ENCODE results near the gene MAJIN. TPM values are rescaled to one million over a fixed set of nuclear protein-coding genes. Genes with fewer than 3 reads are reported as not detected.

Gene MAJIN
- total RNA-seq, 3 donors from 2014 or later = not detected

- intact Hi-C loops (cut with DNase I, micrococcal nuclease) = no loop called here
- peaks cover 9% of the 10 kb centered on the region for H3K36me3 ChIP-seq (ENCODE audit: low read depth)
- TF ChIP-seq, protein P1, sequence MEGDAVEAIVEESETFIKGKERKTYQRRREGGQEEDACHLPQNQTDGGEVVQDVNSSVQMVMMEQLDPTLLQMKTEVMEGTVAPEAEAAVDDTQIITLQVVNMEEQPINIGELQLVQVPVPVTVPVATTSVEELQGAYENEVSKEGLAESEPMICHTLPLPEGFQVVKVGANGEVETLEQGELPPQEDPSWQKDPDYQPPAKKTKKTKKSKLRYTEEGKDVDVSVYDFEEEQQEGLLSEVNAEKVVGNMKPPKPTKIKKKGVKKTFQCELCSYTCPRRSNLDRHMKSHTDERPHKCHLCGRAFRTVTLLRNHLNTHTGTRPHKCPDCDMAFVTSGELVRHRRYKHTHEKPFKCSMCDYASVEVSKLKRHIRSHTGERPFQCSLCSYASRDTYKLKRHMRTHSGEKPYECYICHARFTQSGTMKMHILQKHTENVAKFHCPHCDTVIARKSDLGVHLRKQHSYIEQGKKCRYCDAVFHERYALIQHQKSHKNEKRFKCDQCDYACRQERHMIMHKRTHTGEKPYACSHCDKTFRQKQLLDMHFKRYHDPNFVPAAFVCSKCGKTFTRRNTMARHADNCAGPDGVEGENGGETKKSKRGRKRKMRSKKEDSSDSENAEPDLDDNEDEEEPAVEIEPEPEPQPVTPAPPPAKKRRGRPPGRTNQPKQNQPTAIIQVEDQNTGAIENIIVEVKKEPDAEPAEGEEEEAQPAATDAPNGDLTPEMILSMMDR (IDR thresholded peaks at IDR 0.05) = no peak
- H3K4me3 ChIP-seq = no peak overlapping the region
- peaks cover 9% of the 10 kb centered on the region for H3K4me1 ChIP-seq (ENCODE audit: low read depth)
- ATAC-seq (no peak), DNase-seq (no peak)
- H3K9me3 ChIP-seq = no peaks in the 10 kb centered on the region
Measured at GRCh38 chr11:64929625-64930024, 42.3 kb downstream of the MAJIN start.

DNA sequence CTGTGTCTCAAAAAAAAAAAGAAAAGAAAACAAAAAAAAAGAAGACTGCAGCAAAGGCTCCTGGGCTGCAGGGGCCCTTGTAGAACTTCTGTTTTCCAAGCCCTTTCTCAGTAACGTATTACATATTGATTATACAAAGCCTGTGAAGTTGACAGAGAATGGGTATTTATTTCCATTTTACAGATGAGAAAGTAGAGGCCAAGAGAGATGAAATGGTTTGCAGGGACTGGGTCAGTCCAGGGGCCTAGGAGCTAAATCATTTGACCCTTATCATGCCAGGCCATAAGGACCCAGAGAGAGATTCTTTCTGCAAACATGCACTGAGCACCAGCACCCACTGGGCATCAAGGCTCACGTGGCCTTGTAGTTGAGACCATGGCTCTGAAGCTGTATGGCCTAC is 43.0 kb downstream of the MAJIN start:
- intact Hi-C loops (cut with DNase I, micrococcal nuclease) = no loop called here
- peaks cover 9% of the 10 kb centered on the region for H3K36me3 ChIP-seq (ENCODE audit: low read depth)
- no peak overlapping the region for H3K4me3 ChIP-seq
- H3K4me1 ChIP-seq (ENCODE audit: low read depth) = peaks cover 9% of the 10 kb centered on the region
- TF ChIP-seq, protein P1 (IDR thresholded peaks at IDR 0.05) = no peak
- ATAC-seq = no peak
- DNase-seq = no peak
- no peaks in the 10 kb centered on the region for H3K9me3 ChIP-seq

- TF ChIP-seq, protein P1 (IDR thresholded peaks at IDR 0.05) = no peak
- H3K36me3 ChIP-seq (ENCODE audit: low read depth) = peaks cover 9% of the 10 kb centered on the region
- H3K9me3 ChIP-seq = no peaks in the 10 kb centered on the region
- H3K4me1 ChIP-seq (ENCODE audit: low read depth) = peaks cover 9% of the 10 kb centered on the region
- H3K4me3 ChIP-seq = no peak overlapping the region
- intact Hi-C loops (cut with DNase I, micrococcal nuclease) = no loop called here
- ATAC-seq (no peak), DNase-seq (no peak)
Measured at GRCh38 chr11:64926689-64927088, 45.2 kb downstream of the MAJIN start.

DNA sequence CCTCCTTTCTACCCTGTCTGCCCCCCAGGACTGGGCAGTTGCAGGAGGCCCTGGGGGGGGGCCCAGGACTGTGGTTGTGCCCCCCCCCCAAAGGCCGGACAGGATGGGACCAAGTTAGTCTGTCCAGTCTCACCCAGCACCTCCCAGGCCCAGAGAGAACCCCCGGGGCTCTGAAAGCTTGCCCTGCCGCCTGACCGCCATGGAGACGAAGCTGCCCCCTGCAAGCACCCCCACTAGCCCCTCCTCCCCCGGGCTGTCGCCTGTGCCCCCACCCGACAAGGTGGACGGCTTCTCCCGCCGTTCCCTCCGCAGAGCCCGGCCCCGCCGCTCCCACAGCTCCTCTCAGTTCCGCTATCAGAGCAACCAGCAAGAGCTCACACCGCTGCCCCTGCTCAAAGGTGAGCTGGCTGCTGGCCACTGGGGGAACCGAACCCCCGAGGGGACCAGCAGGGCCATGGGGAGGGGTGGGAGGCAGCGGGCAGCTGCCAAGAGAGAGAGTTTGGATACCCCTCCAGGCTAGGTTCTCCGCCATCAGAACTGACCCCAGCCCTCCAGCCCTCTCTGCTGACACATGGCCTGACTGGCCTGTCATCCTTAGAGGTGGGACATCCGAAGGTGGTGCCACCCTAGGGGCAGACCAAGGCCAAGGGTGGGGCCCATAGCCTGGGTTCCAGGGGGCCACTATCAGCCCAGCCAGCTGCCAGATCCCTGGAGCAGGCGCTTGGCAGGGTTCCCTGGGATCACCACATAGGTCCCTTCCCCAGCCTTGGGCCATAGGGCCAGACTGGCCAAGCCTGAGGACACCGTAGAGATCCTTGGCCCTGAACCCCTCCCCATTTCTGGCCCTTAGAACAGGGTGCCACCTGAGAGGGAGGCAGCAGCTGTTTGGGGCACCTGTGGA is 46.1 kb downstream of the MAJIN start:
- intact Hi-C loops (cut with DNase I, micrococcal nuclease) = no loop called here
- Histone ChIP-seq H3K4me1 (ENCODE audit: low read depth) (peaks cover 9% of the 10 kb centered on the region), H3K4me3 (no peak overlapping the region), H3K36me3 (ENCODE audit: low read depth) (peaks cover under 1% of the 10 kb centered on the region), H3K9me3 (no peaks in the 10 kb centered on the region)
- DNase-seq = no peak
- ATAC-seq = no peak
- TF ChIP-seq, protein P1 (IDR thresholded peaks at IDR 0.05) = no peak

DNA sequence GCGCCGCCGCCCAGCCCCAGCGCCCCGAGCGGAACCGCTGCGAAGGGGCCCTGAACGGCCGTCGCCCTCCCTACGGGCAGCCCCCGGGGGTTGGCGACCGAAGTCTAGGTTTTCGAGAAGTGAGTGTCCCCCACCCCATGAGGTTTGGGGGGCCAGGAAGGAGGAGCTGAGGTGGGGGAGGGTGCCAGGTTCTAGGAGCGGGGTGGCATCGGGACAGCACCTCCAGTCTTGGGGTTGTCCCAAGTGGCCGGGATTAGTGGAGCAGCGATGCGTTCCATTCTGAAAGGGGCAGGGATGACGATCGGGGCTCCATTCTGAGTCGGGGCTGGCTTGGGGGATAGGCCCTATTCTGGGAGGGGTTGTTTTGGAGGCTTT is 47.0 kb downstream of the MAJIN start:
- no peaks in the 10 kb centered on the region for H3K36me3 ChIP-seq (ENCODE audit: low read depth)
- intact Hi-C loops (cut with DNase I, micrococcal nuclease) = no loop called here
- peak overlapping the region; percentile 96 for H3K4me3 ChIP-seq
- TF ChIP-seq, protein P1 (IDR thresholded peaks at IDR 0.05) = no peak
- DNase-seq (peak in 1 of 3 donors; percentile 38), ATAC-seq (peak; percentile 14)
- peaks cover 9% of the 10 kb centered on the region for H3K4me1 ChIP-seq (ENCODE audit: low read depth)
- no peaks in the 10 kb centered on the region for H3K9me3 ChIP-seq

Measured in mucosa of descending colon (tissue), 3 donors.